Activated naive CD4-positive, alpha-beta T cell treated with anti-CD3 and anti-CD28 coated beads for 36 hours (primary cell): ENCODE data around the gene FAM171A2. TPM values are rescaled to one million over a fixed set of nuclear protein-coding genes. Genes with fewer than 3 reads are reported as not detected.
A peak's percentile ranks its signal among the peaks of the same experiment; 100 is the strongest.
"Not testable (repeated sequence)": the region's sequence is repeated elsewhere in the genome, so short reads cannot be mapped to it uniquely, and the experiment has no call there.

Experiments
- CTCF ChIA-PET: fragments of 350-600 bp; sonication (Branson Sonifier 250); formaldehyde crosslinking; loops from one replicate; lab custom pipeline; 2021; ENCODE audit warnings: antibody characterized with exemption; lab: Charles Lee
- DNase-seq: peaks from one replicate; pipeline ENCODE4 v3.0.0-alpha.2; 2020
- H3K27ac Mint-ChIP-seq: one replicate; pipeline ENCODE4 v1.8.0; 2021; ENCODE audit warnings: mild to moderate bottlenecking, mixed read lengths
- H3K27me3 Mint-ChIP-seq: one replicate; pipeline ENCODE4 v1.8.0; 2021; ENCODE audit warnings: low read depth, mixed read lengths
- H3K36me3 Mint-ChIP-seq: one replicate; pipeline ENCODE4 v1.8.0; 2021; ENCODE audit warnings: low read depth, mixed read lengths
- H3K4me1 Mint-ChIP-seq: one replicate; pipeline ENCODE4 v1.8.0; 2021; ENCODE audit warnings: low read depth, mixed read lengths
- H3K4me3 Mint-ChIP-seq: one replicate; pipeline ENCODE4 v1.8.0; 2021; ENCODE audit warnings: mild to moderate bottlenecking, moderate library complexity, mixed read lengths
- H3K9me3 Mint-ChIP-seq: one replicate; pipeline ENCODE4 v1.8.0; 2021; ENCODE audit warnings: mixed read lengths
- intact Hi-C: fragments of 100-400 bp; cut with micrococcal nuclease; formaldehyde crosslinking; loops from one replicate; pipeline ENCODE4 v1.15.1; 2023
- total RNA-seq, 2 experiments: library from RNA; stranded (reverse); gene quantifications; one replicate each; pipeline ENCODE4 v1.2.3, GENCODE V29; 2021

Gene FAM171A2
- total RNA-seq, 2 experiments from 2014 or later, result 0.12 to 0.21 TPM

DNA sequence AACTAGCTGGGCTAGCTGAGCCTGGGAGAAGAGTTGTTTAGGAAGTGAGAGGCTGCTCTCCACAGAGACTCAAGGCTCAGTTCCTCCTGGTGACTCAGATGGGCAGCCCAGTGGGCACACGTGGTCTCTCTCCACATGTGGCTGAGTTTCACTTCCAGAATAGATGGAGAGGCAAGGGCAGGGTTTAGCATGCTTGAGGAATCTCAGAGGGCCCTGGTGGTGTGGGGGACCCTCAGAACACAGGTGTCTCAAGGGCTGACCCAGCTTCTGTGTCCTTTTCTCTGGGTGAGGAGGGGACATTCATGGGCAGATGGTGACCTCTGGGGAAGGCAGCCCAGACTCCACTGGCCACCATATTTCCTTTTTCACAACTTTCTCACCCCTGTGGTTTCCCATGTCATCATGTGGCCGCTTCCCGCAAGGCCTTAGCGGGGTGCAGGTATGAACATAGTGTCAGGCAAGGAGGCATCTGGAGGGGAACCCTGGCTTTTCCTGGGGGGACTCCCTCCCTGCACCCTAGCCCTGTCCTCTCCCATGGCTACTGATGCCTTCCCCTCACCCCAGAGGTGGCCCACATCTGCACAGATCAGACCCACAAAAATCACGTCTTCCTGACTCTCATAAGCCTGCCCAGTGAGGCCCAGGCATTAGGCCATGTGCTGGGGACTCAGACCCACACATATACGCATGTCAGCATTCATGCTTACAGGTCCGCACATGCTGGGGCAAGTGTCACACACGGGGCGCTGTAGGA lies 15.2 kb downstream of the FAM171A2 start:
- H3K4me3 Mint-ChIP-seq, result no peak overlapping the region
- intact Hi-C loops, result loop anchor here (5.0 kb wide), 2 partner anchors 281 to 406 kb away; partner anchors contain the start of genes LSM12 and PPY

DNA sequence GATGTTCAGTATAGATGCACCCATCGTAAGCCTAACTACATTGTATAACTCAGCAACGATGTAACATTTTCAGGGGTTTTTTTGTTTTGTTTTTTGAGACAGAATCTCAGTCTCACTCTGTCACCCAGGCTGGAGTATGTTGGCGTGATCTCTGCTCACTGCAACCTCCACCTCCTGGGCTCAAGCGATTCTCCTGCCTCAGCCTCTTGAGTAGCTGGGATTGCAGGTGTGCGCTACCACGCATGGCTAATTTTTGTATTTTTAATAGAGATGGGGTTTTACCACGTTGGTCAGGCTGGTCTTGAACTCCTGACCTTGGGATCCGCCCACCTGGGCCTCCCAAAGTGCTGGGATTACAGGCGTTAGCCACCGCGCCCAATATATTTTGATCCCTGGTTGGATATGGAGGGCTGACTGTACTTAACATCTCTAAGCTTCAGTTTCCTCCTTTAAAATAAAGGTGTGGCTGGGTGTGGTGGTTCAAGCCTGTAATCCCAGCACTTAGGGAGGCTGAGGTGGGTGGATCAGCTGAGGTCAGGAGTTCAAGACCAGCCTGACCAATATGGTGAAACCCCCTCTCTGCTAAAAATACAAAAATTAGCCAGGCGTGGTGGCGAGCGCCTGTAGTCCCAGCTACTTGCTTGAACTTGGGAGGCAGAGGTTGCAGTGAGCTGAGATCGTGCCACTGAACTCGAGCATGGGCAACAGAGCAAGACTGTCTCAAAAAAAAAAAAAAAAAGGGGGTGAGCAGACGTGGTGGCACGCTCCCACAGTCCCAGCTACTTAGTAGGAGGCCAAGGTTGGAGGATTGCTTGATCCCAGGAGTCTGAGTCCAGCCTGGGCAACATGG lies 16.2 kb downstream of the FAM171A2 start:
- H3K27me3 Mint-ChIP-seq, H3K4me3 Mint-ChIP-seq, H3K27ac Mint-ChIP-seq, DNase-seq, H3K9me3 Mint-ChIP-seq, H3K36me3 Mint-ChIP-seq: not testable (repeated sequence)
- intact Hi-C loops, result loop anchor here (5.0 kb wide), 2 partner anchors 280 to 405 kb away; partner anchors contain the start of genes LSM12 and PPY
- H3K4me1 Mint-ChIP-seq, result peaks cover 10% of the 10 kb centered on the region
- CTCF ChIA-PET, result interaction anchor here (0.7 to 0.9 kb wide), 3 partner anchors 10 to 100 kb away, joined by 3 to 4 read pairs (median 3); no protein-coding TSS in a partner anchor

More for the DNA sequence above, 15.2 kb downstream of the FAM171A2 start:
- Mint-ChIP-seq H3K27me3 (peaks cover 3% of the 10 kb centered on the region), H3K4me1 (peaks cover 13% of the 10 kb centered on the region), H3K9me3 (no peaks in the 10 kb centered on the region), H3K27ac (no peak overlapping the region), H3K36me3 (peaks cover 5% of the 10 kb centered on the region)
- CTCF ChIA-PET, result interaction anchor here (0.8 to 3.2 kb wide), 3 partner anchors 14 to 138 kb away, joined by 4 to 13 read pairs (median 13); partner anchors contain the start of gene FAM171A2
- DNase-seq, result no peak

- no peak for DNase-seq
- Mint-ChIP-seq H3K4me1 (peaks cover 10% of the 10 kb centered on the region), H3K27ac (no peak overlapping the region), H3K9me3 (no peaks in the 10 kb centered on the region), H3K36me3 (no peaks in the 10 kb centered on the region), H3K27me3 (no peaks in the 10 kb centered on the region), H3K4me3 (peak overlapping the region; percentile 73)
- intact Hi-C loops, result loop anchor here (5.0 kb wide), 2 partner anchors 279 to 404 kb away; partner anchors contain the start of genes LSM12 and PPY
- CTCF ChIA-PET, result interaction anchor here (0.5 to 2.2 kb wide), 18 partner anchors 8 to 1929 kb away, joined by 3 to 21 read pairs (median 5); partner anchors contain the start of gene FAM171A2
These were observed 17.4 kb downstream of the FAM171A2 start for GRCh38 chr17:44346064-44346844.

GRCh38 chr17:44345454-44346026 lies 18.1 kb downstream of the FAM171A2 start:
- H3K27me3 Mint-ChIP-seq, result no peaks in the 10 kb centered on the region
- H3K4me1 Mint-ChIP-seq, result peaks cover 10% of the 10 kb centered on the region
- peak; percentile 72 for DNase-seq
- peak overlapping the region; percentile 43 for H3K27ac Mint-ChIP-seq
- H3K36me3 Mint-ChIP-seq, result no peaks in the 10 kb centered on the region
- H3K9me3 Mint-ChIP-seq, result no peaks in the 10 kb centered on the region
- intact Hi-C loops, result loop anchor here (1.0 to 5.0 kb wide), 4 partner anchors 19 to 403 kb away; partner anchors contain the start of genes LSM12 and PPY
- CTCF ChIA-PET, result interaction anchor here (0.5 to 2.2 kb wide), 22 partner anchors 9 to 1928 kb away, joined by 3 to 21 read pairs (median 5); partner anchors contain the start of gene FAM171A2
- peak overlapping the region; percentile 73 for H3K4me3 Mint-ChIP-seq

GRCh38 chr17:44344939-44345453 lies 18.7 kb downstream of the FAM171A2 start, which contains the start of gene GRN:
GRN (plus strand) TSS chr17:44345302; CDS start chr17:44349165, 3,863 bp downstream.
- CTCF ChIA-PET, result interaction anchor here (0.6 to 2.2 kb wide), 17 partner anchors 9 to 158 kb away, joined by 3 to 21 read pairs (median 6); partner anchors contain the start of genes FAM171A2 and TMUB2
- Mint-ChIP-seq H3K27ac (peak within 1 kb of the TSS; percentile 43), H3K27me3 (no peaks in the 10 kb centered on the region), H3K36me3 (no peaks in the 10 kb centered on the region), H3K4me3 (peak within 1 kb of the TSS; percentile 73), H3K4me1 (peaks cover 10% of the 10 kb centered on the region), H3K9me3 (no peaks in the 10 kb centered on the region)
- intact Hi-C loops, result loop anchor here (1.0 to 5.0 kb wide), 4 partner anchors 19 to 403 kb away; partner anchors contain the start of genes LSM12 and PPY
- peak; percentile 93 for DNase-seq

GRCh38 chr17:44343510-44344209 lies 20.0 kb downstream of the FAM171A2 start:
- H3K4me1 Mint-ChIP-seq, result peaks cover 11% of the 10 kb centered on the region
- H3K4me3 Mint-ChIP-seq, result peak overlapping the region; percentile 6
- no peaks in the 10 kb centered on the region for H3K36me3 Mint-ChIP-seq
- H3K27ac Mint-ChIP-seq, result no peak overlapping the region
- intact Hi-C loops, result no loop called here
- H3K27me3 Mint-ChIP-seq, result no peaks in the 10 kb centered on the region
- CTCF ChIA-PET, result interaction anchor here (0.6 kb wide), 1 partner anchor 129 kb away, joined by 3 read pairs; no protein-coding TSS in a partner anchor
- no peak for DNase-seq
- H3K9me3 Mint-ChIP-seq, result no peaks in the 10 kb centered on the region

GRCh38 chr17:44340553-44340952 lies 23.1 kb downstream of the FAM171A2 start:
- CTCF ChIA-PET, result interaction anchor here (1.8 kb wide), 1 partner anchor 10 kb away, joined by 8 read pairs; no protein-coding TSS in a partner anchor
- intact Hi-C loops, H3K4me3 Mint-ChIP-seq, H3K27me3 Mint-ChIP-seq, H3K27ac Mint-ChIP-seq, H3K9me3 Mint-ChIP-seq, H3K36me3 Mint-ChIP-seq, DNase-seq, H3K4me1 Mint-ChIP-seq: not testable (repeated sequence)

DNA sequence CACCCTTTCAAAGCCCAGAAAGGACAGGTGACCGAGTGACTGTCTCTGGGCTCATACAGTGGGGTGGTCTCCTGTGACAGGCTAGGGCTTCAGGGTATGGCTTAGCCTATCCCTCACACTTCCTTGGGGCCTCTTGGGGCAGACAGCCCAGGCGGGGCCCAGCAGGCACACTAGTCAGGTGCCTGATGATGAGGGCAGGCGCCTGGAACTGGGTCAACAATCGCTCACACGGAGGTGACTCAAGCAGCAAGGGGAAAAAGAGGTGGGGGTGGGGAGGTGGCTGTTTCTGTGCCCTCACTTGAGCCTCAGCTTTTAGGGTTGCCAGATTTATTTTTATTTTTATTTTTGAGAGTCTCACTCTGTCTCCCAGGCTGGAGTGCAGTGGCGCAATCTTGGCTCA lies 25.0 kb downstream of the FAM171A2 start:
- H3K4me1 Mint-ChIP-seq, result peaks cover 3% of the 10 kb centered on the region
- no peak overlapping the region for H3K27ac Mint-ChIP-seq
- H3K27me3 Mint-ChIP-seq, result no peaks in the 10 kb centered on the region
- no peaks in the 10 kb centered on the region for H3K9me3 Mint-ChIP-seq
- intact Hi-C loops, result no loop called here
- CTCF ChIA-PET, result interaction anchor here (1.1 kb wide), 1 partner anchor 12 kb away, joined by 4 read pairs; no protein-coding TSS in a partner anchor
- H3K4me3 Mint-ChIP-seq, result no peak overlapping the region
- no peaks in the 10 kb centered on the region for H3K36me3 Mint-ChIP-seq
- peak; percentile 59 for DNase-seq

GRCh38 chr17:44335968-44336367 lies 27.7 kb downstream of the FAM171A2 start:
- H3K4me1 Mint-ChIP-seq, result peaks cover 9% of the 10 kb centered on the region
- H3K4me3 Mint-ChIP-seq, result no peak overlapping the region

DNA sequence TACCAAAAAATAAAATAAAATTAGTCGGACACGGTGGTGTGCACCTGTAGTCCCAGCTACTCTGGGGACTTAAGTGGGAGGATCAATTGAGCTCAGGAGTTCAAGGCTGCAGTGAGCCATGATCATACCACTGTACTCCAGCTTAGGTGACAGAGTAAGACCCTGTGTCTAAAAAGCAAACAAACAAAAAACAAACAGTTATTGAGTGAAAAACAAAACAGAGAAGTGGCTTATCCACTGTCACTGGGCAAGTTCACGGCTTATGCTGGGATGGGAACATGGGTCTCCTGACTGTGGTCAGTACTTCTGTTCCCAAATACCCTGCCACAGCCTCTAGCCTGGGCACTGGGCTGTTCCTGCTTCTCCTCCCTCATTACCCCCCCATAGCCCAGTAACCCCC lies 28.1 kb downstream of the FAM171A2 start:
- no peaks in the 10 kb centered on the region for H3K27me3 Mint-ChIP-seq
- no peak overlapping the region for H3K4me3 Mint-ChIP-seq
- H3K27ac Mint-ChIP-seq, result no peak overlapping the region
- H3K9me3 Mint-ChIP-seq, result no peaks in the 10 kb centered on the region
- DNase-seq, result no peak
- no peaks in the 10 kb centered on the region for H3K36me3 Mint-ChIP-seq
- H3K4me1 Mint-ChIP-seq, result peaks cover 10% of the 10 kb centered on the region
- intact Hi-C loops, result no loop called here
- CTCF ChIA-PET, result interaction anchor here (0.6 to 1.2 kb wide), 3 partner anchors 198 to 544 kb away, joined by 3 to 4 read pairs (median 3); no protein-coding TSS in a partner anchor

More at GRCh38 chr17:44335968-44336367, 27.7 kb downstream of the FAM171A2 start:
- Mint-ChIP-seq H3K36me3 (no peaks in the 10 kb centered on the region), H3K27ac (no peak overlapping the region), H3K9me3 (no peaks in the 10 kb centered on the region), H3K27me3 (no peaks in the 10 kb centered on the region)
- intact Hi-C loops, result no loop called here
- no peak for DNase-seq
- CTCF ChIA-PET, result interaction anchor here (0.6 to 1.2 kb wide), 3 partner anchors 198 to 545 kb away, joined by 3 to 4 read pairs (median 3); no protein-coding TSS in a partner anchor
